NT2/D1 (cell line): Measurements from ENCODE around the gene MPLKIP.

ENCODE experiments used
- YY1 ChIP-seq: IDR thresholded peaks from 2 replicates; pipeline ENCODE4 v1.6.1; 2011; ENCODE audit not compliant: insufficient read length, insufficient read depth
- ZNF274 ChIP-seq: IDR thresholded peaks from 2 replicates; pipeline ENCODE4 v1.6.1; 2011; ENCODE audit warnings: mild to moderate bottlenecking, low read depth, low read length

- TF ChIP-seq ZNF274 (no peak), YY1 (no peak)
These were observed 32.9 kb upstream of the MPLKIP start for GRCh38 chr7:40167291-40167690.
